Measurements from ENCODE around the gene PAPPA2.

- no peak for TF ChIP-seq CTCF (conservative IDR thresholded peaks at IDR 0.05; ENCODE audit: low read depth, low read length)
- no peak for TF ChIP-seq EZH2 (IDR thresholded peaks at IDR 0.05; ENCODE audit: low read length, unreplicated experiment)
Measured at GRCh38 chr1:176742322-176742721, 279.3 kb downstream of the PAPPA2 start.
